Measurements from ENCODE around the gene DARS1. TPM values are rescaled to one million over a fixed set of nuclear protein-coding genes. Genes with fewer than 3 reads are reported as not detected.
A peak's percentile ranks its signal among the peaks of the same experiment; 100 is the strongest.

The DARS1 gene
- polyA plus RNA-seq, 3 donors: 24.4 to 53.0 (median 46.2) TPM

DNA sequence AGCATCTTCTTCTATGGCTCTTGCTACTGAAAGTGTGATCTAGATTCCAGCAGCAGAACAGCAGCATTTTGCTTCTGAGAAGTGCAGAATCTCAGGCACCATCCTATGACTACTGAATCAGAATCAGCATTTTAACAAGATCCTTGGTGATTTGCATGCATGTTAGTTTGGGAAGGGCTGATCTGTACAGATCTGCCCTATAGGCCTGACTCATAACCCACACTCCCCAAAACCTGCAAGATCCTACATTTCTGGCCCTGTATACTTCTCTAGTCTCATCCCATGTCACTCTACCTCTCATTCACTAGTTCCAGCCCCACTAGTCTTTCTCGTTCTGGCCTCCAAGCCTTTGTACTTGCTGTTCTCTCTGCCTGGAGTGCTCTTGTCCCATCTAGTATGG lies 15.7 kb upstream of the DARS1 start:
- Mint-ChIP-seq H3K4me1 (peaks cover 67% of the 10 kb centered on the region), H3K4me3 (no peak overlapping the region), H3K9me3 (peaks cover 0 to 5% (median 0%) of the 10 kb centered on the region in 7 donors), H3K27me3 (ENCODE audit: low read depth in 3 of 3) (no peaks in the 10 kb centered on the region), H3K36me3 (peaks cover 0 to 7% of the 10 kb centered on the region in 2 donors), H3K27ac (peak overlapping the region; percentile 58 to 94 (median 91))
- peak in 1 of 3 donors; percentile 23 for DNase-seq
- Histone ChIP-seq H3K27ac (ENCODE audit: low read depth in 1 of 2, low read length in 2 of 2) (peak overlapping the region in 1 of 2 donors; percentile 77), H4K20me1 (ENCODE audit: insufficient read depth, low read length) (no peaks in the 10 kb centered on the region), H3K36me3 (replicated peaks in 1 of 2; ENCODE audit: control insufficient read depth in 1 of 2, insufficient read depth in 2 of 2, low read length in 2 of 2) (no peaks in the 10 kb centered on the region), H3K79me2 (ENCODE audit: insufficient read depth, low read length) (peaks cover 20% of the 10 kb centered on the region), H3K4me3 (replicated peaks in 1 of 3; ENCODE audit: low read depth in 2 of 3, low read length in 3 of 3) (no peak overlapping the region), H3K9me3 (replicated peaks in 1 of 2; ENCODE audit: control insufficient read depth in 1 of 2, insufficient read depth in 1 of 2, low read length in 2 of 2) (no peaks in the 10 kb centered on the region), H2AFZ (ENCODE audit: insufficient read depth, low read depth, low read length, poor library complexity, severe bottlenecking) (peak overlapping the region; percentile 48), H3K4me2 (replicated peaks; ENCODE audit: extremely low read depth, low read length, poor library complexity, severe bottlenecking) (no peak overlapping the region), H3K4me1 (ENCODE audit: control insufficient read depth in 1 of 2, insufficient read depth in 2 of 2, low read length in 2 of 2) (peaks cover 55 to 60% of the 10 kb centered on the region in 2 donors), H3K9ac (ENCODE audit: insufficient read depth, low read length, poor library complexity, severe bottlenecking) (no peak overlapping the region), H3K27me3 (ENCODE audit: control insufficient read depth in 2 of 2, insufficient read depth in 2 of 2, low read length in 2 of 2) (no peaks in the 10 kb centered on the region)
- 83% methylated on average over 1 of the region's 1 CpG for WGBS (ENCODE audit: insufficient coverage)
- intact Hi-C loops (cut with micrococcal nuclease): loop anchor here (10.0 kb wide), 2 partner anchors 214 to 324 kb away; no protein-coding TSS in a partner anchor
- TF ChIP-seq, protein P1, sequence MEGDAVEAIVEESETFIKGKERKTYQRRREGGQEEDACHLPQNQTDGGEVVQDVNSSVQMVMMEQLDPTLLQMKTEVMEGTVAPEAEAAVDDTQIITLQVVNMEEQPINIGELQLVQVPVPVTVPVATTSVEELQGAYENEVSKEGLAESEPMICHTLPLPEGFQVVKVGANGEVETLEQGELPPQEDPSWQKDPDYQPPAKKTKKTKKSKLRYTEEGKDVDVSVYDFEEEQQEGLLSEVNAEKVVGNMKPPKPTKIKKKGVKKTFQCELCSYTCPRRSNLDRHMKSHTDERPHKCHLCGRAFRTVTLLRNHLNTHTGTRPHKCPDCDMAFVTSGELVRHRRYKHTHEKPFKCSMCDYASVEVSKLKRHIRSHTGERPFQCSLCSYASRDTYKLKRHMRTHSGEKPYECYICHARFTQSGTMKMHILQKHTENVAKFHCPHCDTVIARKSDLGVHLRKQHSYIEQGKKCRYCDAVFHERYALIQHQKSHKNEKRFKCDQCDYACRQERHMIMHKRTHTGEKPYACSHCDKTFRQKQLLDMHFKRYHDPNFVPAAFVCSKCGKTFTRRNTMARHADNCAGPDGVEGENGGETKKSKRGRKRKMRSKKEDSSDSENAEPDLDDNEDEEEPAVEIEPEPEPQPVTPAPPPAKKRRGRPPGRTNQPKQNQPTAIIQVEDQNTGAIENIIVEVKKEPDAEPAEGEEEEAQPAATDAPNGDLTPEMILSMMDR (IDR thresholded peaks at IDR 0.05): no peak

DNA sequence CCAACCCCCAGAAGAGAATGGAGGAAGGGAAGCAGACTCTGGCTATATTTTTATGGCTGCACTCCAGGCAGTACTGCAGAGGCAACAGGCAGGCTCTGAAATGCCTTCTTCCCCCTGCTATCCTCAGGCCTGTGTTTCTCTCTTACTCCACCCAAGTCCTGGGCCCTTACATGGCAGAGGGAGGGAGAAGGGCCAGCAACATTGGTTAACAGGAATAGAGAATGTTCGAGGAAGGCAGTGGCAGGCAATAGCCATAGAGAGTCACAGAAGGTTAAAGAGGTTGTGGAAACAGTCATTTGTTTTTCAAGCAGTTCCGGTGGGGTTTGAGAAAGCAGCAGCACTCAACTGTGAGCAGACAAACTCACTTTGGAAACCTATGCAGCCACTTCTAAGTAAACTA lies 15.1 kb upstream of the DARS1 start:
- DNase-seq: peak in 1 of 3 donors; percentile 25
- H4K20me1 ChIP-seq (ENCODE audit: insufficient read depth, low read length): no peaks in the 10 kb centered on the region
- Mint-ChIP-seq H3K27ac (peak overlapping the region; percentile 81 to 95 (median 92)), H3K36me3 (peaks cover 0 to 7% of the 10 kb centered on the region in 2 donors), H3K4me3 (no peak overlapping the region), H3K27me3 (ENCODE audit: low read depth in 3 of 3) (no peaks in the 10 kb centered on the region), H3K9me3 (peaks cover 0 to 5% (median 0%) of the 10 kb centered on the region in 7 donors), H3K4me1 (peaks cover 61% of the 10 kb centered on the region)
- peak overlapping the region; percentile 48 for H2AFZ ChIP-seq (ENCODE audit: insufficient read depth, low read depth, low read length, poor library complexity, severe bottlenecking)
- peak overlapping the region; percentile 57 to 77 for H3K27ac ChIP-seq (ENCODE audit: low read depth in 1 of 2, low read length in 2 of 2)
- 0% methylated on average over 1 of the region's 2 CpGs for WGBS (ENCODE audit: insufficient coverage)
- H3K9me3 ChIP-seq (replicated peaks in 1 of 2; ENCODE audit: control insufficient read depth in 1 of 2, insufficient read depth in 1 of 2, low read length in 2 of 2): no peaks in the 10 kb centered on the region
- H3K79me2 ChIP-seq (ENCODE audit: insufficient read depth, low read length): peaks cover 21% of the 10 kb centered on the region
- TF ChIP-seq, protein P1 (IDR thresholded peaks at IDR 0.05): no peak
- no peaks in the 10 kb centered on the region for H3K36me3 ChIP-seq (replicated peaks in 1 of 2; ENCODE audit: control insufficient read depth in 1 of 2, insufficient read depth in 2 of 2, low read length in 2 of 2)
- H3K27me3 ChIP-seq (ENCODE audit: control insufficient read depth in 2 of 2, insufficient read depth in 2 of 2, low read length in 2 of 2): no peaks in the 10 kb centered on the region
- H3K4me1 ChIP-seq (ENCODE audit: control insufficient read depth in 1 of 2, insufficient read depth in 2 of 2, low read length in 2 of 2): peaks cover 49 to 54% of the 10 kb centered on the region in 2 donors
- H3K4me2 ChIP-seq (replicated peaks; ENCODE audit: extremely low read depth, low read length, poor library complexity, severe bottlenecking): peak overlapping the region; percentile 7
- intact Hi-C loops (cut with micrococcal nuclease): loop anchor here (10.0 kb wide), 2 partner anchors 214 to 324 kb away; no protein-coding TSS in a partner anchor
- no peak overlapping the region for H3K9ac ChIP-seq (ENCODE audit: insufficient read depth, low read length, poor library complexity, severe bottlenecking)
- no peak overlapping the region for H3K4me3 ChIP-seq (replicated peaks in 1 of 3; ENCODE audit: low read depth in 2 of 3, low read length in 3 of 3)
